Measurements from ENCODE around the gene ZNF124. TPM values are rescaled to one million over a fixed set of nuclear protein-coding genes. Genes with fewer than 3 reads are reported as not detected.

ZNF124 gene
- 7.8 and 10.5 TPM in 2 replicates for total RNA-seq

DNA sequence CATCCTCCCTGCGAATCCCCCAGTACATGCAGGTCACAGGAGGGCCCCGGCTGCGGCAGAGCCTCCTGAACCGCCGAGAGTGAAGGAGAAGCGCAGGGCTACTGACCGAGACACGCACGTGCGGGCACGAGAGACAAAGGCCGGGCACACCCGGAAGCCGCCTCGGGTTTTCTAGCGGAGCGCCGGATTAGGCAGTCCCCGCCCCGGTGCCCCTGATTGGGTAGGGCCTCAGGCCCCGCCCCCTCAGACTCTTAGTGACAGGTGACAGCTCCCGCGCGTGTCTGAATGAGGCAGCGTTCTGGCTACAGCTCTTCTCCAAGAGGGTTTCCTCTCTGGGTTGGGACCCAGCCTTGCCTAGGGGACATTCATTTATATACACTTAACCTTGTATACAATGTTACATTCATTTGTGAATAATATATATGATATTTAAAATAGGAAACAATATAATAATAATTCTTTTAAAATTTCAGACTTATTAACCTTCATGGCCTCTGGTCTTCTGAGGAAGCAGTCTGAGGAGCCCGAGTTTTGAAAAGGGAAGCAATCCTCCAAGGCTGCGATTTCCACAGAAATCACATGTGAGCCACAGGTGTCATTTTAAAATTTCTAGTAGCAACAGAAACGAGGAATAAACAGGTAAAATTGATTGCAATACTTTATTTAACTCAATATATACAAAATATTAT is at the start of gene ZNF124:
Gene ZNF124, minus strand, starts transcription at position 146 of the 689 bp plus-strand sequence. Its CDS starts 143 bp downstream, at position 3.

Other genes with a start within 250 kb of the ZNF124 start
- gene AHCTF1, start 240.1 kb downstream of the ZNF124 start, total RNA-seq: 10.6 and 18.9 TPM in 2 replicates
- gene ZNF695, start 164.0 kb downstream of the ZNF124 start, total RNA-seq: 0.76 and 8.6 TPM in 2 replicates
- 1.6 and 1.8 TPM in 2 replicates for gene ZNF670, start 93.2 kb downstream of the ZNF124 start, total RNA-seq
- gene ZNF669, start 67.7 kb downstream of the ZNF124 start, total RNA-seq: 4.6 and 7.4 TPM in 2 replicates
- gene VN1R5, start 84.1 kb upstream of the ZNF124 start, total RNA-seq: not detected in 2 replicates
- 40.4 and 51.1 TPM in 2 replicates for gene ZNF496, start 159.8 kb upstream of the ZNF124 start, total RNA-seq
- gene NLRP3, start 244.2 kb upstream of the ZNF124 start, total RNA-seq: 0.25 and 0.81 TPM in 2 replicates

Measured in mesangial cell (primary cell).